HEK293 (cell line): ENCODE data around the gene TAGLN2.

Experiments
- BCL11A ChIP-seq: fragments of 450-650 bp; formaldehyde crosslinking; IDR thresholded peaks from 2 replicates; pipeline ENCODE4 v1.5.1; 2016; ENCODE audit warnings: low read depth, missing biosample characterization, missing genetic modification characterization
- CTCF ChIP-seq: fragments of 450-650 bp; formaldehyde crosslinking; IDR thresholded peaks from 2 replicates; pipeline ENCODE4 v1.5.1; 2016; ENCODE audit warnings: missing biosample characterization, missing genetic modification characterization
- GLI4 ChIP-seq: fragments of 450-650 bp; formaldehyde crosslinking; IDR thresholded peaks from 2 replicates; pipeline ENCODE4 v1.5.1; 2016; ENCODE audit warnings: missing biosample characterization, missing genetic modification characterization
- GLIS2 ChIP-seq: fragments of 450-650 bp; formaldehyde crosslinking; IDR thresholded peaks from 2 replicates; pipeline ENCODE4 v1.5.1; 2016; ENCODE audit warnings: missing biosample characterization, missing genetic modification characterization
- KLF16 ChIP-seq: fragments of 450-650 bp; formaldehyde crosslinking; IDR thresholded peaks from 2 replicates; pipeline ENCODE4 v1.5.1; 2017; ENCODE audit warnings: missing biosample characterization, missing genetic modification characterization
- PRDM4 ChIP-seq: fragments of 450-650 bp; formaldehyde crosslinking; IDR thresholded peaks from 2 replicates; pipeline ENCODE4 v1.5.1; 2017; ENCODE audit warnings: missing biosample characterization, missing genetic modification characterization
- ZBTB21 ChIP-seq: fragments of 450-650 bp; formaldehyde crosslinking; IDR thresholded peaks from 2 replicates; pipeline ENCODE4 v1.5.1; 2017; ENCODE audit warnings: missing biosample characterization, missing genetic modification characterization
- ZIC2 ChIP-seq: fragments of 450-650 bp; formaldehyde crosslinking; IDR thresholded peaks from 2 replicates; pipeline ENCODE4 v1.5.1; 2016; ENCODE audit warnings: missing biosample characterization, missing genetic modification characterization
- ZNF138 ChIP-seq: fragments of 450-650 bp; formaldehyde crosslinking; IDR thresholded peaks from 2 replicates; pipeline ENCODE4 v1.5.1; 2016; ENCODE audit warnings: missing biosample characterization, missing genetic modification characterization, borderline replicate concordance
- ZNF221 ChIP-seq: fragments of 450-650 bp; formaldehyde crosslinking; IDR thresholded peaks from 2 replicates; pipeline ENCODE4 v1.5.1; 2017; ENCODE audit warnings: missing biosample characterization, missing genetic modification characterization, borderline replicate concordance
- ZNF23 ChIP-seq: fragments of 450-650 bp; formaldehyde crosslinking; IDR thresholded peaks from 2 replicates; pipeline ENCODE4 v1.5.1; 2016; ENCODE audit warnings: missing biosample characterization, missing genetic modification characterization, borderline replicate concordance

GRCh38 chr1:159915571-159916241 is 9.6 kb downstream of the TAGLN2 start:
- TF ChIP-seq ZBTB21 (tag by site-specific recombination) (no peak), GLI4 (tag by site-specific recombination) (no peak), ZIC2 (no peak), PRDM4 (no peak), KLF16 (tag by site-specific recombination) (no peak), CTCF (tag by site-specific recombination) (no peak), ZNF23 (tag by site-specific recombination) (no peak), GLIS2 (tag by site-specific recombination) (no peak), ZNF221 (tag by site-specific recombination) (no peak), BCL11A (tag by site-specific recombination) (no peak), ZNF138 (tag by site-specific recombination) (no peak)
